SKM-1 (cell line): ENCODE data around the gene ESR2.

Experiments
- DNase-seq: peaks from one replicate; lab custom pipeline; 2025; ENCODE audit not compliant: unreplicated experiment; lab: John Stamatoyannopoulos, UW

The ESR2 gene

DNA sequence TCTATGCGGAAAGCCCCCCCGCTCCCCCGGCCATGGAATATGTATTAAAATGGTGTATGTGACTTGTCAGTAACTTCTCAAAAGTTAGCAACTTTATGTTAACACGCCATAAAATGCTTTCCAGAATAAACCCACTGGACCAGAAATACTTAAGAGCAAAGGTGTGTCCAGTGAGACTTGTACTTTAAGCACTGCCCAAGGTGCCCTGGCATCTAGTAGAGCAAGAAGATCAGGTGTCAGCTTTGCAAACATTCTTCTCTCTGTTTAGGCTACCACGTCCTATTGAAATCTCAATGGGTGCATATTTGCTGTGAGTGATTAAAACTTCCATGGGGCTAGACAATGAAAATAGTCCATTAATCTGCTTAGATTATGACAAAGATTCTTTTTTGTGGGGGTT, 201.2 kb downstream of the ESR2 start:
- DNase-seq = no peak

DNA sequence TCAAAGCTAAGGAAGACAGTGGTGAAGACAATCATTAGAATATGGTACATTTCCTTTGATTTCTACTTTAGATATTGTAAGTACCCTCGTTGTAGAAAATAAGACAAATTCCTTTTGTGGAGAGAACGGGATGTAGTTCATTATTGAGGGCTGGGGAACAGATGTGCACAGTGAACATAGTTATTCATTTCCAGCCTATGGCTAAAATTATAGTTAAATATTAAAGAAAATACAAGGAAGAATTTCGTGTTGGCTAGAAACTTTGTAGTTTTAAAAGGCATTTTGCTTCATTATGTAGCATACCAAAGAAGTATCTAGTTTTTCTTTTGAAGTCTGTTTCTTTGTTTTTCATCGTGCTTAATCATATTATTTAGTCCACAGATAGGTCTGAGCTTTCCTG, 201.8 kb downstream of the ESR2 start:
- no peak for DNase-seq

DNA sequence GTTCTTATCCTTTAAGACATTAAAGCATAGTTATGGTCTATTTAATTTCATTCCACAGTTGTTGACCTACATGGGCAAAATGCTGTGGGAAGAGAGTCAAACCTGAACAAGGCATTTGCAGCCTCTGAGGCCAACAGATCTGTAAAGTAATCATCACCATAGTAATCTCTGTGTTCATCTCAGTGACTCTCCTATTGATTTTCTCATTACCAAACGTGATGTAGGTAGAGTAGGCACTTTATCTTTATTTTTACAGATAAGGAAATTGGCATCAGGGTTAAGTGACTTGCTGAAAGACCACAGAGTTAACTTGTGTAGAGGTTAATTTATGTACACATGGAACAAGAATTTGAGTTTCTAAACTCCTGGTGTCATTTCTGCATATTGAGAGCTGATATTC, 203.0 kb downstream of the ESR2 start:
- DNase-seq = no peak

- no peak for DNase-seq
These were observed 204.3 kb downstream of the ESR2 start for GRCh38 chr14:64089920-64090319.

- no peak for DNase-seq
These were observed 205.6 kb downstream of the ESR2 start for GRCh38 chr14:64088647-64088964.

DNA sequence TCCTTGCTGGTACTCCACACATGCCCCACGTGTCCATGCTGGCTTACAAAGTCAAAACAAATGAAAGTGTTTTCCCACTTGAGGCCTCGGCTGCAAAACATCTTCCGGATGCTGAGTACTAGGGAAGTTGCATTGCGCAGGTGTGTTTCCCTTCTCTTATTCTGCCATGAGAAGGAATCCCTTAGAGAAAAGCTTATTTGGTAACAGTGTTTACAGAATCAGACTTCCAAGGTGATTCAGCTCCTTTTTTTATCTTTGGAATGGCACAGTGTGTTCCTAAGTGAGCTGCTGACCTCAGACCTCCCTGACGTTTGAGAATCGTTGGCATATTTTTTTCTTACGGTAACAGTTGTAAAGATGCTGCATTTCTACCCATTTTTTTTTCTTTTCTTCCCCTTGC, 211.3 kb downstream of the ESR2 start:
- no peak for DNase-seq

GRCh38 chr14:64081174-64081746, 212.9 kb downstream of the ESR2 start:
- no peak for DNase-seq

DNA sequence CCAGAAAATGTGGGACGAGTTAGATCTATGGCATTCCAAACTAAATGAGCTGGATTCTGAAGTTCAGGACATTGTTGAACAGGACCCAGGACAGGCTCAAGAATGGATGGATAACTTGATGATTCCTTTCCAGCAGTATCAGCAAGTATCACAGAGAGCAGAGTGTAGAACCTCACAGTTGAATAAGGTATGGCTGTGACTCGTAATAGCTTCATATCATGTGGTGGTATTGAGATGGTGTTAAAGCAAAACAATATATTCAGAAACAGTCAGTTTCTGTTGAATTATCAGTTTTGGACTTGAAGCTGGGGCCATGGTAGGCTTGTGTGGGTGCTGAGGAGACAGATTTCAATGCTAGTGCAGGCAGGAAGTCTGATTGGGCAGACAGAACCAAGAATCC, 213.7 kb downstream of the ESR2 start:
- no peak for DNase-seq

DNA sequence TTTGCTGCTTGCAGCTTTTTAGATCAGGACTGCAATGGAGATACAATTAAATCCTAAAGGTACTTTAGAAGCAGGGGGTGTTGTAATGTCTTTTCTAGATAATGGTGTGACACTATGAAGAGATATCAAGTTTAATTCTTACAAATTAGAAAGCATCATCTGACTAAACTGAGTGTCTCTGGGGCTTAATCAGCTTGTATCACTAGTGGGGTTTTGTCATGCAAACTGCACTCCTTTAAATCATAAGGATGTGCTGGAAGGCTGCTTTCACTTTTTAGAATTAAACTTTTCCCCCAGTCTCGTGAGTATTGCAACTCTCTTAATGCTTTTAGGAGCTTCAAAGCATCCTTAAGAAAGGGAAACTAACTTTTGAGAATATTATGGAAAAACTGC, 218.6 kb downstream of the ESR2 start:
- DNase-seq = no peak

DNA sequence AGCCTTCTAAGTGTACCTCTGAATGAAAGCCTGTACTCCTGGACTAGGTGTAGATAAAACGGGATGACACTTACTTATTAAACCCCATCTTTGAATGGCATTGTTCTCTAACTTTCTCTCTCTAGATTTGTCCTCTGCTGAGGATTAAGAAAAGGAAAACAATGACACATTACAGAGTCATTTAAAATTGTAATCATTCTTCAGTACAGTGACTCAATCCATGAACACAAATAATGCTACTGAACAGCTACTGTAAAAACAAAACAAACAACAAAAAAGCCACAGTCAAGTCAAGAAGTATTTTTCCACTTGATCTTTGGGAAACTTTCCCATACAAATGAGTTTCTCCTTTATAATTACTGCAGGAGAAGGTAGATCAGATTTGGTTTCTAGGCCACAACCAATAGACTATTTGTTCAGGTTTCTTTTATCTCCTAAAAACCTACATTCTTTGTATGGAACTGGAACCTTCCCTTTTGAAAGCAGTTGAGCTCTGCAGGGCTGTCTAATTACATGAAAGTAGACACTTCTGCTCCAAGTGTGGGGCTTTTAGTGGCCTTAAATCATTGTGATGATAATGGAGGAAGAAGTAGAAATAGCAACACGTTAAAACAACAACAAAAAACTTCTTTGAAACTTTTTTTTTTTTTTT, 219.1 kb downstream of the ESR2 start:
- DNase-seq = no peak

DNA sequence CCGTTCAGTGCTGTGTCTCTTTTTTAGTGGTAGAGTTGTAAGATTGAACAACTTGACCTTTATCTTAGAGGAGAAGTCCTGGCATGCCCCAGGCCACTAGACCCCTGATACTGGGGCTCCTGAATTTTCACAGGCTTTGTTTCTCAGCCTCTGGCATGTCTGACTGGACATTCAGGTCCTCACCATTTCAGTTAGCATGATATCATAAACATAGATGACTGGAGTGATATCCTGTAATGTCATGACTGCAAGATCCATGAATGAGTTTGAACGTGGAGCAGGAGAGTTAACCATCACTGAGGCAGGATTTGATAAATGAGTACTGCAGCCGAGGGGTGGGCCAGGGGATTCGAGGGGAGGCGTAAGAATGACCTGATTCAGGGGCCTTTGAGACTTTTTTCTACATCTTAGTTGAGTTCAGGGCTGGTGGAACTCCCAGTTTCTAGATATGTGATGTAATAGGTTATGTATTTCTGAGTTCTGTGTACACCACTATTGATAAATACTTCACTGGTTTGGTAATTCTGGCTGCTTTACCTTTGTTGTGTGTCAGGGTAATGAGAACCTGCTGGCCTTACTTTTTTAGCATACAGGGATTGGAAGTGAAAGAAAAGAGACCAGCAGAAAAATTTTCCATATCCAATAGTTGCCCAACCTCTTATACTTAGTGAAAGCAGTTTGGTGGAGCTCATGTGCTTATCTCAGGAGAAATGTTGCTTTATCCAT, 224.4 kb downstream of the ESR2 start:
- no peak for DNase-seq

DNA sequence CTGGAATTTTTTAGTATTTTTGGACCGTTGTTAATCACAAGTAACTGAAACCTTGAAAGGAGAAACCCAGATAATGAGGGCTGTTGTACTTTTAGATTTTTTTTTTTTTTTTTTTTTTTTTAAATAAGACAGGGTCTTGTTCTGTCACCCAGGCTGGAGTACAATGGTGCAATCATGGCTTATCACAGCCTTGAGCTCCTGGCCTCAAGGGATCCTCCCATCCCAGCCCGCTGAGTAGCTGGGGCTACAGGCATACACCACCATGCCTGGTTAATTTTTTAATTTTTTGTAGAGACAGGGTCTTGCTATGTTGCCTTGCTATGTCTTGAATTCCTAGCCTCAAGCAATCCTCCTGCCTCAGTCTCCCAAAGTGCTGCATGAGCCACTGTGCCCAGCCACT, 229.7 kb downstream of the ESR2 start:
- no peak for DNase-seq

DNA sequence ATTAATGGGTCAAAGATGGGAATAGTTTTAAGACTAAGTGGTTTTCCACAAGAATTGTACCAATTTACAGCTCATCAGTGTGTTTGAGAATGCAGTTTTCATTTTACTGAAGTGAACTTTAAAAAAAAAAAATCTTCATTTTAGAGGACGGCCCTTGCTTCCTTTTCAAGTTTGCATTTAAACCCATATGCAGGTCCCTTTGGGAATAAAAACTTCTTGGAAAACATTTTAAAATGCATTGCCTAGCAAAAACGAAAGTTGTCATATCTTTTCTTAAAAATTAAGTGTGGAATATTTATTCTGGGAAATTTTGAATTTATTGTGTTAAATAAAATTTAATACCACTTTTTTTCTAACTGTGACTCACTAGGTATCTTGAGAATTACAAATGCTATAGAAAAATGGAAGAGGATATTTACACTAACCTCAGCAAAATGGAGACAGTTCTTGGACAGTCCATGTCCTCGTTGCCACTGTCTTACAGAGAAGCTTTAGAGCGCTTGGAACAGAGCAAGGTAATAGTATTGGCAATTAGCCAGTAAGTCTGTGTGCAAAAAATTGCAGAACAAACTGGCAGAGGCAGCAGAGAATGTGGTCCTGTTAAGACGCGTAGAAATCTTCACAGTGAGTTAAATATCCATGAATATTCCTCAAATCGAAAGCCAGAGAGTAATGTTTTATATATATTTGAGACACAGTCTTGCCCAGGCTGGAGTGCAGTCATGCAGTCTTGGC, 231.6 kb downstream of the ESR2 start:
- no peak for DNase-seq

GRCh38 chr14:64061706-64062105, 232.5 kb downstream of the ESR2 start:
- DNase-seq = no peak

GRCh38 chr14:64061115-64061514, 233.1 kb downstream of the ESR2 start:
- DNase-seq = no peak

DNA sequence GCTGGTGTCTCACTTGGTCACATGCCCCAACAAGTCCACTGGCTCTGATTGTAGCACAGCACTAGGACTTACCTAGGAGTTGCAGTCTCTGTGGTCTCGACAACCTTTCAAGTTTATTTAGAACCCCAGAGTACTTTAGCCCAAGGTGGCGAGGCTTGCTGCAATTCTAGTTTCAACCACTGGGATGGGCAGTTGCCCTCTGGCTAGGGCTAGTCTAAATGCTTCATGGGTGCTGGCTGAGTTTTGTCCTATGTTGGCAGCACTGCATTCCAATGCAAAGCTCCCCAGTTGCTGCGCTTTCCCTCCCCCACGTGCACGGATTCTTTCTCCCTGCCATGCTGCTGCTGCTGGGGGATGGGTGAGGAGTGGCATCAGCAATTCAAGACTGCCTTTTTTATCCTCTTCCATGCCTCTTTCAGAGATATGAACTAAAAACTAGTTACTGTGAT, 233.5 kb downstream of the ESR2 start:
- no peak for DNase-seq

GRCh38 chr14:64060199-64060545, 234.0 kb downstream of the ESR2 start:
- no peak for DNase-seq

- DNase-seq = no peak
These were observed 234.5 kb downstream of the ESR2 start for GRCh38 chr14:64059454-64060198.

DNA sequence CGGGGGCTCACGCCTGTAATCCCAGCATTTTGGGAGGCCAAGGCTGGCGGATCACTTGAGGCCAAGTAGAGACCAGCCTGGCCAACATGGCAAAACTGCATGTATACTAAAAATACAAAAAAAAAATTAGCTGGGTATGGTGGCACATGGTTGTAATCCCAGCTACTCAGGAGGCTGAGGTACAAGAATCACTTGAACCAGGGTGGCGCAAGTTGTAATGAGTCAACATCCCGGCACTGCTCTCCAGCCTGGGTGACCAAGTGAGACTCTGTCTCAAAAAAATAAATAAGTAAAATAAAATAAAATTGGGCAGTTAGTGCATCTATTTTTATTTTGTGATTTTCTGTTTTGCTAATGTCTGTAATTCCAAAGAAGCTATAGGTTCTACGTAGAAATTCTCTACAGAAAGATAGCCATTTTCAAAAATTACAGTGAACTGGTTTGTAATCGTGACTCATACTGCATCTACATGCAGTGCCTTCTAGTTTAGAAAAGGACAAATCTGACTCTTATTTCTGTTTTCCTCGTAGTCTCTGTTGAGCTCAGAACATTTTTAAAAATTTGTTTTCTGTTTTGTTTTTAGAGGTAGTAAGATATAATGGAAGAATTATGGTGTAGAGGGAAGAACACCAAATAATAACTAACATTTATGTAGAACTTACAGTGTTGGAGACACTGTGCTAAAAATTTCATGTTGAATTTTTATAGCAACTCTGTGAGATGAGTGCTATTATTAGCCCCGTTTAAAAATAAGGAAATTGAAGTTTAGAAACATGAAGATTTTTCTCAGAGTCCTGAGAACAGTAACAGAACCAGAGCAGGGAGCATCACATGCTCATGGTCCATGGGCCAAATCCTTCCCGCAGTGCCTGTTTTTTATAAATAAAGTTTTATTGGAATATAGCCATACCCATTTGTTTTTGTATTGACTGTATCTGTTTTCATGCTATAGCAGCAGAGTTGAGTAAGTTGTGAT, 240.2 kb downstream of the ESR2 start:
- DNase-seq = no peak
